H1 (cell line): ENCODE data around the gene PRKCA. TPM values are rescaled to one million over a fixed set of nuclear protein-coding genes. Genes with fewer than 3 reads are reported as not detected.

Experiments used
- ASH2L ChIP-seq: fragments of 200-600, 300-600 bp; sonication (generic); IDR thresholded peaks from one replicate; pipeline ENCODE4 v1.7.1; 2017; ENCODE audit warnings: low read length
- CBX5 ChIP-seq: fragments of 300-800, 300-1000 bp; sonication (generic); IDR thresholded peaks from 2 replicates; pipeline ENCODE4 v1.7.1; 2016; ENCODE audit warnings: antibody characterized with exemption, low read length, low read depth
- CHD7 ChIP-seq: fragments of 300-600 bp; sonication (generic); IDR thresholded peaks from 2 replicates; pipeline ENCODE4 v1.7.1; 2012; ENCODE audit warnings: low read length, moderate library complexity, mild to moderate bottlenecking, inconsistent platforms; ENCODE audit not compliant: insufficient replicate concordance
- NANOG ChIP-seq: IDR thresholded peaks from 2 replicates; pipeline ENCODE4 v1.6.1; 2011; ENCODE audit warnings: low read length, low read depth, mild to moderate bottlenecking, inconsistent platforms; ENCODE audit not compliant: insufficient read depth, poor library complexity, severe bottlenecking
- RAD21 ChIP-seq, 2 experiments: IDR thresholded peaks in 1 of 2; conservative IDR thresholded peaks in 1 of 2; 2 replicates each; pipeline ENCODE4 v1.6.1; 2011; ENCODE audit warnings: low read depth in 2 of 2, low read length in 2 of 2, improper control_type of control experiment in 1 of 2, inconsistent platforms in 1 of 2, mild to moderate bottlenecking in 1 of 2, moderate library complexity in 1 of 2
- SUZ12 ChIP-seq: fragments of 200-600 bp; sonication (generic); IDR thresholded peaks from 2 replicates; pipeline ENCODE4 v1.6.1; 2012; ENCODE audit warnings: mild to moderate bottlenecking, inconsistent platforms, low read length, moderate library complexity, mixed read lengths
- TAF7 ChIP-seq: optimal IDR thresholded peaks from 2 replicates; pipeline ENCODE3; 2011; ENCODE audit warnings: low read depth, mild to moderate bottlenecking, inconsistent platforms, low read length, moderate library complexity, borderline replicate concordance
- USF2 ChIP-seq: IDR thresholded peaks from 2 replicates; pipeline ENCODE4 v1.6.1; 2011; ENCODE audit warnings: low read length, improper control_type of control experiment
- YY1 ChIP-seq: IDR thresholded peaks from 2 replicates; pipeline ENCODE4 v1.6.1; 2011; ENCODE audit warnings: low read depth, mild to moderate bottlenecking, low read length
- polyA plus RNA-seq, 7 experiments: library from polyadenylated mRNA; depleted of rRNA in 3 of 7; stranded (reverse) in 5 of 7; unstranded in 2 of 7; fragments of >200 nt in 5 of 7; fragments of 200-250 nt in 2 of 7; gene quantifications; 1 replicate in 5 of 7; 2 replicates in 1 of 7; 4 replicates in 1 of 7; pipeline versions ENCODE4 v1.2.1 to v1.2.3, GENCODE V29; 2011 to 2013; ENCODE audit warnings: missing spikeins in 2 of 7, mixed read lengths in 2 of 7
- total RNA-seq: library from RNA; stranded (reverse); fragmentation: NEBNext Ultra II Directional; extraction: Animal tissue kit (Norgen Biotek cat#: 25700); gene quantifications from 2 replicates; pipeline ENCODE4 v1.2.1, GENCODE V29; 2021

PRKCA gene
- total and polyA plus RNA-seq, 2 of the 8 experiments (the other 6 are each of a cell fraction or from before 2014, with no cell fraction given), result 5.8 to 17.8 TPM

GRCh38 chr17:66432996-66433551 lies 130.7 kb downstream of the PRKCA start (continued):
- TF ChIP-seq CHD7 (no peak), SUZ12 (no peak), TAF7 (no peak), USF2 (no peak), CBX5 (no peak), RAD21 (IDR thresholded peaks at IDR 0.05 in 1 of 2, conservative IDR thresholded peaks at IDR 0.05 in 1 of 2; ENCODE audit: low read depth in 2 of 2, low read length in 2 of 2) (no peak), ASH2L (no peak), NANOG (no peak), YY1 (no peak)
